GM21529 (cell line): Measurements from ENCODE around the gene ANAPC4.

Experiments
- ATAC-seq: cut with Tn5 transposase; IDR thresholded peaks from one replicate; pipeline ENCODE4 v1.9.1; 2021; ENCODE audit not compliant: unreplicated experiment

Gene ANAPC4

GRCh38 chr4:25430630-25431029 lies 53.6 kb downstream of the ANAPC4 start:
- no peak for ATAC-seq

- no peak for ATAC-seq
Measured at GRCh38 chr4:25433966-25434827, 57.1 kb downstream of the ANAPC4 start.

GRCh38 chr4:25437926-25438325 lies 60.9 kb downstream of the ANAPC4 start:
- ATAC-seq, result no peak

GRCh38 chr4:25439918-25440477 lies 62.9 kb downstream of the ANAPC4 start:
- peak; percentile 89 for ATAC-seq

- no peak for ATAC-seq
Measured at GRCh38 chr4:25440478-25441030, 63.5 kb downstream of the ANAPC4 start.

DNA sequence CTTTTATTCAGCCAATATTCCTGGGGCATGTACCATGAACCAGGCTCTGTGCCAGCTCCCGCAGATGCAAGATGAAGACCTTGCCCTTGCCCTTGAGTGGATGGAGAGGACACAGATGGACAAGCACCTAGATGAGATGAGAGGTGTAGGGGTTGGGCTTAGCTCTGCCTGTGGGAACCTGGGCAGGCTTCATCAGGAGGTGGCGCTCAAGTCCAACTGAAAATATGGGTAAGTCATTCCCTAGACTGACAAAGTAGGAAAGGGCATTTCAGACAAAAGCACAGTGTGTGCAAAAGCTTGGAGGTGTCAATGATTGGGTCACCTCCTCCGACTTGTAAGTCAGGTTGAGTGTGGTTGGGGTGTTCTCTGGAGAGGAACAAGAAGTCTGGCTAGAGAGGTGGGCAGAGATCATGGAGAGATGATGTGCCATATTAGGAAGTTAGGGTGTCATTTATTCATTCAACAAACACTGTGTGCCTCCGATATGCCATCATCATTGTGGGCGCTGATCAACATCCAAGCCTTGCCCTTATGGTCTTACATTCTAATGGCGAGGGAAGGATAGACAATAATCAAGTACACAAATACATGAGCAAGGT lies 64.6 kb downstream of the ANAPC4 start:
- peak; percentile 53 for ATAC-seq

DNA sequence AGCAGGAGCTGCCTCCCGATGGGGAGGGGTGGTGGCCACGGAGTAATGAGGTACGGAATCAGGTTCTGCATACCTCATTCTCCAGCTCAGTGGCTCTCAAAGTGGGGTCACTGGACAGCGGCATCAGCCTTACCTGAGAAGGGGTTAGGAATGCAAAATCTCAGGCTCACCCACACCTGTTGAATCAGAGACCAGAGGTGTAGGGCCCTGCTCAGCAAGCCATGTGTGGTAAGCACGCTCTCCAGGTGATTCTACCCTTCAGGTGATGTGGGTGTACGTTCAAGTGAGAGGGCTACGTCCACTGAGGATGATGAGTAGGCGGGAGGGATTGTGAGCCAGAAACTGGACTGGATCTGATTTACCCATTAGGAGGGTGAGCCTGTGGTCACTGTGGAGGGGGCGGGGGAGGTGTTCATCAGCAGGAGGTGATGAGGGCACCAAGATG lies 65.8 kb downstream of the ANAPC4 start:
- ATAC-seq, result no peak

DNA sequence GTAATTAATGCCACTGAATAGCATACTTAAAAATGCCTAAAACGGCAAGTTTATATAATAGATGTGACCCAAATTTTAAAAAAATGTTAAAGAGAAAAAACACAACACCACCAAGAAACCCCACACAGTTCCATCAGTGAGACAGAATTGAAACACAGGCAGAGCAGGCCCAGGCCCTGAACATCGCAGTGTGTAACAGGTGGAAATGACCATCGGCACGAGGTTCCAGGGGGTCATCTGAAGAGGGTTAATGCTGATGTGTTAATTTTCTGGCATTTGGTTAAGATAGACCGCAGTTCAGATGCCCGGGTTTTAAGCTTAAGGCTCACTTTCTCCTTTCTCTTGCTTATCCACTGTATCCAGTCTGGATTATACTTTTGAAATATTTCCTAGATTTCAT lies 66.8 kb downstream of the ANAPC4 start:
- no peak for ATAC-seq

DNA sequence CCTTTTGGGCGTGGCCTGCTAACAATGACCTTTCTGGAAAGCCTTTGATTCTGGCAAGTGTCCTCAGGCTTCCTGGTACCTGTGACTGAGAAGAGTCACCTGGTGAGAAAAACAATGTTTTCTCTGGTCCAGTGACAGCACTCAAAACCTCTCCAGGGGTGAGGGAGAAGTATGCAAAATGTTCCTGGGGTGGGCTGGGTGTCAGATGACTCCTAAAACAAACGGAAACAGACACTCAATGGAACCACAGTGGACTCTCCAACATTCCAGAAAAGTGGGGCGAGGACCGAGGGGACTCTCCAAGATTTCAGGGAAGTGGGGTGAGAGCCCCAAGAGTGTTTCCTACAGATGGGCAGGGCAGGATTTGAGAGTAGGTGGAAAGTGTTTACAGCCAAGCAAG lies 69.5 kb downstream of the ANAPC4 start:
- ATAC-seq, result no peak

DNA sequence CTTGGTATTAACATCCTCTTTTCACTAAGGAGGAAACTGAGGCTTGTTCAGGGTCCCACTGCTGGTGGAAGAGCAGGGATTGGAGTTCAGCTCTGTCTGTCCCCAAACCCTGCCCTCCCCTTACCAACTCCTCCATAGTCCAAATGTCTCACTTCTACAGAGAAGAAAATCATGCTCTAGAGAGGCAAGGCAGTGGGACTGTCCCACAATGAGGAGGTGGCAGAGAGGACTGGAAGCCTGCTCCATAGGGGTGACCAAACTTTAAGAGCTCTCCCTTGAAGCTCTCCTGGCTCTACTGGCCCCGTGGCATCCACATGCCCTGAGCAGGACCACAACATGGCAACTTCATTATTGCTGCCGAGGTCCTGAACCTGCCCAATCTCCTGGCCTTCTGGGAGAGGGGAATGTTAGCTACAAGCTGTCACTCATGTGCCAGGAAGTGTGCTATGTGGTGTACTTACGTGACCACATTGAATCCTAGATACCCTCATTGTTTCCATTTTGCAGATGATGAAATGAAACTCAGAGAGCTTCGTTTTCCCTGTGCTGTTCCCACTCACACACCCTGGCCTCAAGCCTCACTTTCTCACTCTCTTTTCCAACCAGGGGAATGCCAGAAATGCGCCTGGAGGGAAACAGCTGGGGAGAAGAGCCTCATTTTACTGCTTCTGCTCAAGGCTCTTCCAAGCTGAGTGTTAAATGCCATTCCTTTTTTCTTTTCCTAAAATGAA lies 71.5 kb downstream of the ANAPC4 start:
- no peak for ATAC-seq

- no peak for ATAC-seq
Measured at GRCh38 chr4:25449270-25449669, 72.2 kb downstream of the ANAPC4 start.

DNA sequence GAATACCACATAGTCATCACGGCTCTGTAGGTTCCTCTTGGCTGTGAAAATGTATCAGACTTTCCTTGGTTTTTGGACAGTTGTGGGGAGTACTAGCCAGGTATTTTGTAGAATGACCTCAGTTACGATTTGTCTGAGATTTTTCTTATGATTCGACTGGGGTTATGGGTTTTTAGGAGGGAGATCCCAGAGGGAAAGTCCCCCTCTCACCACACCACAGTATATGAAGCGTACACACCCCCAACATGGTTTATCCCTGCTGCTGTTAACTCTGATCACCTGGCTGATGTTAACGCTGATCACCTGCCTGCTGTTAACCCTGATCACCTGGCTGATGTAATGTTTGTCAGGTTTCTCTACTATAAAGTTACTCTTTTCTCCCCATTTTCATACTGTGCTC lies 72.6 kb downstream of the ANAPC4 start:
- peak; percentile 45 for ATAC-seq

DNA sequence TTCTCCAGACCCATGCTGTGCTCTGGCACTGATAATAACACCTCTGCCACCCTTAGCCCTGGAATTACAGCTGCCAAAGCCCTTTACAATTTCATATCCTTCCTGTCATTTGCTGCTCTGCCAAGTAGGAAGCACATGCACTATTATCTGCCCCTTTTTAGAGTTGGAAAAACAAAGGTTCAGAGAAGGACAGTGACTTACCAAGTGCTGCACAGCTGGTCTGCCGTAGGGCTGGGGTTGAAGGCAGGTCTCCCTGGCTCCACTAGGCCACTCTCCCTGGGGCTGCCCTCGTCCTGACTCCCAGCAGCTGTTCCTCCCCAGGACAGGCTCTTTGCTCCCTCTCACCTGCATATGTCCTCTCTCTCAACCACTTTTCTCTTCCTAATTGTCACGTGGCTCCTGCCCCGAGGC lies 73.4 kb downstream of the ANAPC4 start:
- no peak for ATAC-seq

DNA sequence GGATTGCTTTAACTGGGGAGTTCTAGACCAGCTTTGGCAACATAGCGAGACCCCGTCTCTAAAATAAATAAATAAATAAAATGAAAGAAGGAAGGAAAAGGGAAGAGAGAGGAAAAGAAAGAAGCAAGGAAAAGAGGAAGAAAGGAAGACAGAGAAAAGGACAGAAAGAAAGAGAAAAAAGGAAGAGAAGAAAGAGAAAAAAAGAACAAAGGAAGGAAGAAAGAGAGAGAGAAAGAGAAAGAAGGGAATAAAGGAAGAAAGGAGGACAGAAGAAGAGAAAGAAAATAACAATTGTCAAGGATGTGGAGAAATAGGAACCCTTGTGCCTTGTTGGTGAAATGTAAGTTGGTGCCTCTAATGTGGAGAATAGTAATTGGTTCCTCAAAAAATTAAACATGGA lies 74.6 kb downstream of the ANAPC4 start:
- ATAC-seq, result no peak

GRCh38 chr4:25452081-25452480 lies 75.0 kb downstream of the ANAPC4 start:
- ATAC-seq, result no peak

DNA sequence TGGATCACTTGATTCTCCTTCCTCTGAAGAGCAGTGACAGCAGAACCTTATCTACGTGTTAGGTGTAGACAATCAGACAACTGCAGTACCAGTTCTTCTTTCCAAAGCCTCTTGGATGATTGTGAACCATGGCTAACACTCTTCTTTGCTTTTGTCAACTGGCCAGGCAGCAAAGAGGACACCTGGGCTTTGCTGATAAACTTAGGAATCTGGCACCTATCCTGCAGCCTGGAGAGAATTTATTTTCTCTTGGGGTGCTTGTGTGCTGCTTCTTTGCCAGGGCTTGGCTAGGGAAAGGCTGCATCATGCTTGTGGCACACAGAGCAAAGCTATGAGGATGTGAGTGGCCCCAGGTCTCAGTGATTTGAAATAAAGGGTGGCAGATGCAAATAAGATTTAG lies 77.4 kb downstream of the ANAPC4 start:
- no peak for ATAC-seq

- ATAC-seq, result no peak
Measured at GRCh38 chr4:25457053-25457715, 80.1 kb downstream of the ANAPC4 start.

DNA sequence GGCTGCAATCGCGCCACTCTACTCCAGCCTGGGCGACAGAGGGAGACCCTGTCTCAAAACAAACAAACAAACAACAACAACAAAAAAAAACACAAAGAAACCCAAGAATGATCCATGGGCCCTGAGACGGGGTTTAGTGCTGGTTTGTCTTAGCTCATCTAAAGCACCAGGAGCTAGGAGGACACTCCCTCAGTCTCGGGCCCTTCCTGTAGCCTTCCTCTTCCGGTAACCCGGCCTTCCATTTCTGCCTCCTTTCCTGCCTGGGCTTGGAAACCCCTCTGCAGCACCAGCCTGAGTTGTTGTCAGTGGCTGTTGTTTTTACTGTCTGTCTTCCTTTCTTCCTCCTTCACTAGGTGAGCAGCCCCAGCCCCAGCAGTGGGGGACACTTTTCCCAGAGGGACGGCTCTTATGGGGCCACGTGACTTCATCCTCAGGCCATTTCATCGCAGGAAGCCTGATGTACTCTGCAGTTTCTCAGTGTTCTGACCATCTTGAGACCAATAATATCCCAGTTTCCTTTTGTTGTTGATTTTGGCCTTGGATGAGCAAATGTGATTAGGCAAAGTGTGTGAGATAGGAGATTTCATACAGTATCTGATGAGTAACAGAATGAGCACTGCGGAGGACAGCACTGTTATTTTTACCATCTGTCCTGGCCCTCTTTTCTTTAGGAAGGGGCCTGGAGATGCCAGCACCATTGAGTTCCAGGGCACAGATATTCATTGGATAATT lies 90.1 kb downstream of the ANAPC4 start:
- no peak for ATAC-seq

DNA sequence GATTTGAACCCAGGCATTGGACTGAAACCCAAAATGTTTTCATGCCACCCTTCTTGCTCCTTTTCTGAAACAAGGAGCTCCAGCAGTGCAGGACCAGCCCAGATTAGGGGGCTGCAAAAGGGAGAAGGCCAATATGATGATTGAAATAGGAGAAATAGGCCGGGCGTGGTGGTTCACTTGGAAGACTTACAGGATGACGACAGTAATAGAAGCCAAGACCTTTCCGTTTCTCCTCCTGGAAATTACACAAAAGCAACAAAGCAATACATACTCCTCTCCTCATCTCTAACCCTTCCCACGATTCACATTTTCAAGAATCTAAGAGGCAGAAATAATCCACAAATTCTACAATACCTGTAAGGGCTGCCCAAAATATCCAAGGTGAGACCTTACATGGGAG lies 90.8 kb downstream of the ANAPC4 start:
- no peak for ATAC-seq
